Calu3 (cell line): ENCODE data around the gene MYLK. TPM values are rescaled to one million over a fixed set of nuclear protein-coding genes. Genes with fewer than 3 reads are reported as not detected.

Source experiments
- BruUV-seq: library from RNA; stranded (reverse); fragments of 400-500 nt; replicated peaks from 2 replicates; lab custom pipeline; 2021; lab: Mats Ljungman, UMichigan
- CTCF ChIA-PET: fragments of 300-600 bp; sonication (Branson Sonifier 250); formaldehyde crosslinking; loops from one replicate; lab custom pipeline; 2022; ENCODE audit warnings: antibody characterized with exemption; lab: Charles Lee
- DNase-seq: peaks from one replicate; pipeline ENCODE4 v3.0.0; 2022
- H3K27ac Mint-ChIP-seq: one replicate; pipeline ENCODE4 v1.8.0; 2022; ENCODE audit warnings: mixed read lengths; ENCODE audit not compliant: unreplicated experiment
- H3K27me3 Mint-ChIP-seq: one replicate; pipeline ENCODE4 v1.8.0; 2022; ENCODE audit warnings: mixed read lengths; ENCODE audit not compliant: unreplicated experiment
- H3K36me3 Mint-ChIP-seq: one replicate; pipeline ENCODE4 v1.8.0; 2022; ENCODE audit warnings: mild to moderate bottlenecking, moderate library complexity, mixed read lengths; ENCODE audit not compliant: insufficient read depth, unreplicated experiment
- H3K4me1 Mint-ChIP-seq: one replicate; pipeline ENCODE4 v1.8.0; 2022; ENCODE audit warnings: mild to moderate bottlenecking, low read depth, mixed read lengths; ENCODE audit not compliant: unreplicated experiment
- H3K4me3 Mint-ChIP-seq: one replicate; pipeline ENCODE4 v1.8.0; 2022; ENCODE audit warnings: mild to moderate bottlenecking, low read depth, moderate library complexity, mixed read lengths; ENCODE audit not compliant: unreplicated experiment
- H3K9me3 Mint-ChIP-seq: one replicate; pipeline ENCODE4 v1.8.0; 2022; ENCODE audit warnings: low read depth, mixed read lengths; ENCODE audit not compliant: unreplicated experiment
- intact Hi-C: fragments of 100-400 bp; cut with micrococcal nuclease; formaldehyde crosslinking; loops from one replicate; pipeline ENCODE4 v1.10.0; 2022; ENCODE audit not compliant: unreplicated experiment
- total RNA-seq: library from RNA; stranded (reverse); gene quantifications from 2 replicates; pipeline ENCODE4 v1.2.3, GENCODE V29; 2022
- TF ChIP-seq, protein P1 (sequence below): fragments of 200-600 bp; IDR thresholded peaks from one replicate; pipeline ENCODE4 v1.8.0; 2022; ENCODE audit warnings: antibody characterized with exemption; ENCODE audit not compliant: unreplicated experiment

The MYLK gene
- total RNA-seq, 1 experiment from 2014 or later = 10.7 TPM

DNA sequence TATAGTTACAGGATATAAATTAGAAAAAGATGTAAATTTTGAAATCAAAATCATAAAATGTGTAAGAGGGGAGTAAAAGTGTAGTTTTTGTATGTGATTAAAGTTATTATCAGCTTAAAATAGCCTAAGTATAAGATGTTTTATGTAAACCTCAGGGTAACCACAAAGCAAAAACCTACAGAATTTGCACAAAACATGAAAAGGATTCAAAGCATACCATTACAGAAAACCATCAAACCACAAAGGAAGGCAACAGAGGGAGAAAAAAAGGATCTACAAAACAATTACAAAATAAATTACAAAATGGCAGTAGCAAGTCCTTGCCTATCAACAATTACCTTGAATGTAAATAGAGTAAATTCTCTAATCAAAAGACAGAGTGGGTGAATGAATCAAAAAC lies 36.7 kb upstream of the MYLK start:
- Mint-ChIP-seq H3K4me1 (no peaks in the 10 kb centered on the region), H3K4me3 (no peak overlapping the region)
- BruUV-seq = no TSS peak

DNA sequence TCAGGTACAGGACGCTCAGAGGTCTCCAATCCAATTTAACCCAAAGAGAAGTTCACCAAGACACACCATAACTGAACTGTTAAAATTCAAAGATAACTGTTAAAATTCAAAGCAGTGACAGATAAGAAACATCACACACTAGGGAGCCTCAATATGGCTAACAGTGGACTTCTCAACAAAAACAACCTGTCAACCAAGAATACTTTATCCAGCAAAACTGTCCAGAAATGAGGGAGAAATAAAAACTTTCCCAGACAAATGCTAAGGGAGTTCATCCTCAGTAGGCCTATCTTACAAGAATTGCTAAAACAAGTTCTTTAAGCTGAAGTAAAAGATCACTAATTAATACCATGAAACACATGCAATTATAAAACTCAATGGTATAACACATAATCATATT lies 36.3 kb upstream of the MYLK start:
- intact Hi-C loops = no loop called here
- H3K4me3 Mint-ChIP-seq = no peak overlapping the region

More for the DNA sequence above, 36.7 kb upstream of the MYLK start:
- no peak overlapping the region for H3K27ac Mint-ChIP-seq
- peaks cover 4% of the 10 kb centered on the region for H3K36me3 Mint-ChIP-seq
- DNase-seq = no peak
- intact Hi-C loops = no loop called here
- H3K9me3 Mint-ChIP-seq = peaks cover 12% of the 10 kb centered on the region
- H3K27me3 Mint-ChIP-seq = no peaks in the 10 kb centered on the region
- CTCF ChIA-PET = no interaction called here
- TF ChIP-seq, protein P1, sequence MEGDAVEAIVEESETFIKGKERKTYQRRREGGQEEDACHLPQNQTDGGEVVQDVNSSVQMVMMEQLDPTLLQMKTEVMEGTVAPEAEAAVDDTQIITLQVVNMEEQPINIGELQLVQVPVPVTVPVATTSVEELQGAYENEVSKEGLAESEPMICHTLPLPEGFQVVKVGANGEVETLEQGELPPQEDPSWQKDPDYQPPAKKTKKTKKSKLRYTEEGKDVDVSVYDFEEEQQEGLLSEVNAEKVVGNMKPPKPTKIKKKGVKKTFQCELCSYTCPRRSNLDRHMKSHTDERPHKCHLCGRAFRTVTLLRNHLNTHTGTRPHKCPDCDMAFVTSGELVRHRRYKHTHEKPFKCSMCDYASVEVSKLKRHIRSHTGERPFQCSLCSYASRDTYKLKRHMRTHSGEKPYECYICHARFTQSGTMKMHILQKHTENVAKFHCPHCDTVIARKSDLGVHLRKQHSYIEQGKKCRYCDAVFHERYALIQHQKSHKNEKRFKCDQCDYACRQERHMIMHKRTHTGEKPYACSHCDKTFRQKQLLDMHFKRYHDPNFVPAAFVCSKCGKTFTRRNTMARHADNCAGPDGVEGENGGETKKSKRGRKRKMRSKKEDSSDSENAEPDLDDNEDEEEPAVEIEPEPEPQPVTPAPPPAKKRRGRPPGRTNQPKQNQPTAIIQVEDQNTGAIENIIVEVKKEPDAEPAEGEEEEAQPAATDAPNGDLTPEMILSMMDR = no peak

DNA sequence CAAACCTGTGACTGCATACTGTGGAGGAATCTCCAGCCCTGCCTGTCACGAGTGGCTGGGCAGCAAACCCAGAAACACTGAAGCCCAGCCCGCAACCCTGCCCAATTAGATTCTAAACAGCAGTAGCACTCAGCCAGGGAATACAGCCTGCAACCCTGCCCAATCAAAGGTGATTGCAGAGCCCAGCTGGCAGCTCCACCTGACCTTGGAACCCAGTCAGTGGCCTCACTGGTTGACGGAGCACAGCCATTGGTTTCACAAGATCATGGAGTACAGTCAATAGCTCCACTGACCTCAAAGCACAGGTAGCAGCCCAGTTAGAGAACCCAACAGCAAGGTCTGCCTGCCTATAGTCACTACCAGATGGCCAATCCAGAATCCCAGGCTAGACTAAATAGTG lies 35.2 kb upstream of the MYLK start:
- Mint-ChIP-seq H3K9me3 (peaks cover 12% of the 10 kb centered on the region), H3K27ac (no peak overlapping the region), H3K4me3 (no peak overlapping the region), H3K36me3 (peaks cover 4% of the 10 kb centered on the region), H3K4me1 (no peaks in the 10 kb centered on the region), H3K27me3 (no peaks in the 10 kb centered on the region)
- TF ChIP-seq, protein P1 = no peak
- intact Hi-C loops = no loop called here
- CTCF ChIA-PET = no interaction called here
- no peak for DNase-seq
- BruUV-seq = no TSS peak

More for the DNA sequence above, 36.3 kb upstream of the MYLK start:
- CTCF ChIA-PET = no interaction called here
- TF ChIP-seq, protein P1 = no peak
- Mint-ChIP-seq H3K36me3 (peaks cover 4% of the 10 kb centered on the region), H3K27ac (no peak overlapping the region), H3K4me1 (no peaks in the 10 kb centered on the region), H3K9me3 (peaks cover 12% of the 10 kb centered on the region), H3K27me3 (no peaks in the 10 kb centered on the region)
- DNase-seq = no peak
- no TSS peak for BruUV-seq

DNA sequence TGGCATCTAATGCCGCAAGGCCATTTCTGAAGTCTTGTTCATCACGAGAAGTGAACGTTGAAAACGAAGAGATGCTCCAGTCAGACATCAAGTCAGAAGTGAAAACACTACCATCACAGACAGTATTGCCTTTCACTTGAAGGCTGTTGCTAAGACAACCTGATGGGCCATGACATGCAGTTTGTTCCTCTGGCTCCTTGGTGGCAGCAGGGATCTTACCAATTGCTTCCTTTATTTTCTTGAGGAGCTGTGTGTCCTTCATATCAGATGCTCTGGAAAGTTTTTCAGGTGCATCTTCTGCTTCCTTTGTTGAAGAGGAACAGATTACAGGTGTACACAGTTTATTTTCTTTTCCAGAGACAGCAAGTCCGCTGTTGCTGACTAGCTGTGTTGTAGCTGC lies 30.7 kb upstream of the MYLK start:
- Mint-ChIP-seq H3K4me1 (no peaks in the 10 kb centered on the region), H3K27me3 (no peaks in the 10 kb centered on the region), H3K27ac (no peak overlapping the region), H3K9me3 (no peaks in the 10 kb centered on the region), H3K36me3 (peaks cover 4% of the 10 kb centered on the region), H3K4me3 (no peak overlapping the region)
- no peak for DNase-seq
- TF ChIP-seq, protein P1 = no peak
- intact Hi-C loops = no loop called here
- BruUV-seq = no TSS peak
- CTCF ChIA-PET = no interaction called here
